Bone marrow (tissue), 2 donors: ENCODE results near the gene CTNND2.

Experiments used
- DNase-seq, 2 donors: peaks; one replicate each; lab custom pipeline; 2025; lab: John Stamatoyannopoulos, UW

CTNND2 gene, protein sequence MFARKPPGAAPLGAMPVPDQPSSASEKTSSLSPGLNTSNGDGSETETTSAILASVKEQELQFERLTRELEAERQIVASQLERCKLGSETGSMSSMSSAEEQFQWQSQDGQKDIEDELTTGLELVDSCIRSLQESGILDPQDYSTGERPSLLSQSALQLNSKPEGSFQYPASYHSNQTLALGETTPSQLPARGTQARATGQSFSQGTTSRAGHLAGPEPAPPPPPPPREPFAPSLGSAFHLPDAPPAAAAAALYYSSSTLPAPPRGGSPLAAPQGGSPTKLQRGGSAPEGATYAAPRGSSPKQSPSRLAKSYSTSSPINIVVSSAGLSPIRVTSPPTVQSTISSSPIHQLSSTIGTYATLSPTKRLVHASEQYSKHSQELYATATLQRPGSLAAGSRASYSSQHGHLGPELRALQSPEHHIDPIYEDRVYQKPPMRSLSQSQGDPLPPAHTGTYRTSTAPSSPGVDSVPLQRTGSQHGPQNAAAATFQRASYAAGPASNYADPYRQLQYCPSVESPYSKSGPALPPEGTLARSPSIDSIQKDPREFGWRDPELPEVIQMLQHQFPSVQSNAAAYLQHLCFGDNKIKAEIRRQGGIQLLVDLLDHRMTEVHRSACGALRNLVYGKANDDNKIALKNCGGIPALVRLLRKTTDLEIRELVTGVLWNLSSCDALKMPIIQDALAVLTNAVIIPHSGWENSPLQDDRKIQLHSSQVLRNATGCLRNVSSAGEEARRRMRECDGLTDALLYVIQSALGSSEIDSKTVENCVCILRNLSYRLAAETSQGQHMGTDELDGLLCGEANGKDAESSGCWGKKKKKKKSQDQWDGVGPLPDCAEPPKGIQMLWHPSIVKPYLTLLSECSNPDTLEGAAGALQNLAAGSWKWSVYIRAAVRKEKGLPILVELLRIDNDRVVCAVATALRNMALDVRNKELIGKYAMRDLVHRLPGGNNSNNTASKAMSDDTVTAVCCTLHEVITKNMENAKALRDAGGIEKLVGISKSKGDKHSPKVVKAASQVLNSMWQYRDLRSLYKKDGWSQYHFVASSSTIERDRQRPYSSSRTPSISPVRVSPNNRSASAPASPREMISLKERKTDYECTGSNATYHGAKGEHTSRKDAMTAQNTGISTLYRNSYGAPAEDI (N-terminal part only)

GRCh38 chr5:11904265-11904906, at the start of gene CTNND2:
Gene CTNND2 (minus strand): TSS chr5:11904446. CDS start chr5:11903853, 593 bp downstream.
- no peak for DNase-seq

GRCh38 chr5:11946317-11946716, 42.1 kb upstream of the CTNND2 start:
- DNase-seq: no peak

DNA sequence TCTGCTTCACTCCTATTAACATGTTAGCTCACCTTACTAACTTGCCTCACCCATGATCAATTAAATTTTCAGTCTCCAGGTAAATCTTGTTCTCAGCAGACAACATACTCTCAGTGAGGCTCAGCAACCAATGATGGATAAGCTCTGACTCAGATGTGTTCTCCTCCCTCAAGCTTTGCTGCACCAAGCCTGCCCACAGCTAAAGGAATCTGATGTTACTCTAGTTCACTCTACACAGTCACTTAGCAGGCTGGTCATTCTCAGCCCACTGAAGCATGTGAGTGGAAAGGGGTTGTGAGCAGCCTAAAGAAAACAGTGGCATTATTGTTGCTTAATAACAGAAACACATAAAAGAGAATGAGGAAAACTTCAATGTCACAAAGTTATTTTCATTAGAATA, 37.3 kb upstream of the CTNND2 start:
- no peak for DNase-seq

DNA sequence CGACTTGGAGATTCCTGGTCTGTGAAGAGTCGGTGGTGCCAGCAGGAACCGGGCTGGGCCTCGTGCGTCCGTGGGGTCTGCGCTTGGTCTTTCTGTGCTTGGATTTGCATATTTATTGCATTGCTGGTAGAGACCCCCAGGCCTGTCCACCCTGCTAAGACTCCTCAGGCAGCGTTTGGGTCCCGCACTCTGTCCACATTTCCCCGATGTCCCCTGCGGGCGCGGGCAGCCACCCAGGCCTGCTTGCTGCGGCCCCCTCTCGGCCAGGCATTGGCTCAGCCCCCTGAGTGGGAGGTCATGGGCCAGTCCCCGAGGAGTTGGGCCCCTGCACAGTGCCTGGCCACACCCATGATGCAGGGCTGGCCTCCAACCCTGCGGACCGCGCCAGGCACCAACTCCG, 27.4 kb upstream of the CTNND2 start:
- DNase-seq: no peak

- DNase-seq: no peak
Measured at GRCh38 chr5:11928909-11929308, 24.7 kb upstream of the CTNND2 start.

GRCh38 chr5:11925701-11926100, 21.5 kb upstream of the CTNND2 start:
- DNase-seq: no peak

DNA sequence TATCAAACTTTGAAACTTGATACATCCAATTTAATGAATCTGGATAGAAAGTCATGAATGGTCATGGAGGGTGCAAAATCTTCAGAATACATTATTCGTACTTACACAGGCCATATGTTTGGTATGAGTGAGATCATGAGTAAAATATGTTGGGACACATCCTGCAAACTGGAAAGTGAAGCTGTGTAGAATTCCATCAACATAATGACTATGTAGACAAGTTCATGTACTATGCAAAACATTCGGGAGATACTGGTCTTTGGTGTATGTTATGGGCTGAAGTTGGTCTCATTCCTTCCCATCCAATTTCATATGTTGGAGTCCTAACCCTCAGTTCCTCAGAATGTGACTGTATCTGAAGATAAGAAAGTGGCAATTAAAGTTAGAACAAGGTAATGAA, 18.1 kb upstream of the CTNND2 start:
- no peak for DNase-seq

GRCh38 chr5:11918463-11919045, 14.3 kb upstream of the CTNND2 start:
- no peak for DNase-seq

- DNase-seq: no peak
Measured at GRCh38 chr5:11909471-11909870, 5.2 kb upstream of the CTNND2 start.

DNA sequence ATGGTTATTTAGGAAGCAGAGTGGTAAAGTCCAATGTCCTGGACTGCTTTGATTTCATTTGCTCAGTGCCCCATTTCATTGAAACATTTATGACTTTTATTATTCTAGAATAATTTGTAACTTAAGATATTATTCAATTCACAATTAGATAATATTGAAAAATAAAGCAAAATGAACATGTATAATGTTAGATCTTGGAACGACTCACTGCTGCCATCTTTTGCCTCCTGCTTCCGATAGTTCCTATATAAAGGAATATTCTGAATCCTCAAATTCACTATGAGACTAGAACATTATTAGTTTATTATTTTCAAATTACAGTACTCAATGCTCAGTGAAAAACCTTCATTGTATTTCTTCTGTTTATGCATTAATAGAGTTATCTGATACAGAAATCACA, 2.3 kb upstream of the CTNND2 start:
- no peak for DNase-seq

GRCh38 chr5:11905206-11905605, 960 bp upstream of the CTNND2 start:
- DNase-seq: no peak

DNA sequence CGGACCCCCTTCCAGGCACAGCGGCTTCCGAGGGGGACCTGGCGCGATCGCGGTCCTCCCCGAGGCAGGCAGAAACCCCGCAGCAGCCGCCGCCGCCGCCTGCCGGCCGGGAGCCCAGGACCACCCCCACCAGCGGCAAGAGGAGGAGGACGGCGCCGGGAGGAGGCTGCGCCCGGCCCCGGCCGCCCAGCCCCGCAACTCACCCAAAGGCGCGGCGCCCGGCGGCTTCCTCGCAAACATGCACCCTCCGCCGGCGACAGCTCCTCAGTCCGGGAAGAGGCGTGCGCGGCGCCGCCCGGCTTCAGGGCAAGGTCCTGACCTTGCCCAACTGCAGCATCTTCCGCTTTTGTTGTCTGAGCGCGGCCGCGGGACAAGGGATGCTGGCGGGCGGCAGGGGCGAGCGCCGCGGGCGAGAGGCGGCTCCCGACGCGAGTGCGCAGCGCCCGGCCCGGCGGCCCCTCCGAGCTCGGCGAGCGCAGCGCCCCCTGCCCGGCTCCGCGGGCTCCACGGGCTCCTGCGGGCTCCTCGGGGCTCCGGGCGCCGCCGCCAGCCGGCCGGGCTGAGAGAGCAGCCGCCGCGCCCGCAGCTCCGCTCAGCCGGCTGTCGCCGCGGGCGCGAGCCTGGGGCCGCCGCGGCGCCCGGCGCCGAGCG, 507 bp downstream of the CTNND2 start:
- DNase-seq: no peak

DNA sequence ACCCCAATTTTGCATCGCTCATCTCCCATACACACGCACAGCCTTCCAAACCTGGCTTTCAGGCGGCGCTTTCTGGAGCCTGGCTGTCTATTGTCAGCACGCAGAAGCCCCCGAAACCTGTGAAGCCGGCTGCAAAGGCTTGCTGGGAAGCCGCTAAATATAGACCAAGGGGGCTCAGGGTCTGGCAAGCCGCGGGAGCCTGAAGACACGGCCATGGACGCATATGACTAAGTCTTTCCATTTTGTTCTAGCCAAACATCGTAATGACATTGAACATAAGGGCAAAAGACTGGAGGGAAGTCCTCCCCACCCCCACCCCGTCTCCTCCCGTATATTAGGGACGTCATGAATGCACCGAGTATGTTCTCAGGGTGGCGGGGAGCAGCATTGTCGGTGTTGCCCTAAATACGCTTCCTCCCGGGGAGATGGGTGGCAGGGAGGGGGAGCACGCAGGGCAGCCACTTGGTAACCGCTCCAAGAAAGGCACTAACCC, 1.1 kb downstream of the CTNND2 start:
- DNase-seq: no peak

DNA sequence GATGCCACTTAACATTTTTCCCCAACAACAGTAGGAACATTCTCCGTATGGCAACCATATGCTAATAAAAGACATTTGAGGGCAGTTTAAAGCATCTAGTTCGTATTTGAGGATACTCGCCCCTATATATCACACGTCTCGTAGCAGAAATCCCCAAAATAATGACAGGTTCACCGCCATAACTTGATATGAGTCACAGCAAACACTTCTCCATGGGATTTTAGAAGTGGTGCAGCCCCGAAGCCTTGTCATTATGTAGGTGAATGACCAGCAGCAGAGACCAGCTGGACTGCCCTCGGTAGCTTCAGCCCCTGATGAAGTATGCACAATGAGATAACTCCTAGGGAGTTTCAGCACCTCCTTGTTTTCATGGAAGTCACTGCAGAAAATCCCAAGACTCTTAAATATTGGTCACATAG, 2.0 kb downstream of the CTNND2 start:
- no peak for DNase-seq

DNA sequence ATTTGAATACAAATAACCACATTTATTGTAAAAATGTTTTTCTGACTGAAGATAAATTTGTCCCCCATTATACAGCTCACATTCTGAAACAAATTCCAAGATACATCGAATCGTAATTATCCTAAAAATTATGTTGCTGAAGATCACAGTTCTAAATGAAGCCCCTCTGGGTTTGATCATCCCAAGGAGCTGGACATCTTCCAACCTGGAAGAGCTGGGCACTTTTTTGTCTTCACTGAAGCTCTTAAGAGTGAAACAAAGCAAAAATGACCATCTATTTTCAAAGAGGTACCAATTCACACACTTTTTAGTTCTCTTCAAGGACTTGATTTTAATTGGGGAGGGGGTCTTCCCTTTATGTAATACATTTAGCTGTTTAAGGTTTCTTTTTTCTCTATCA, 5.5 kb downstream of the CTNND2 start:
- no peak for DNase-seq

GRCh38 chr5:11897781-11898180, 6.5 kb downstream of the CTNND2 start:
- DNase-seq: no peak

- no peak for DNase-seq
Measured at GRCh38 chr5:11894992-11895391, 9.3 kb downstream of the CTNND2 start.

DNA sequence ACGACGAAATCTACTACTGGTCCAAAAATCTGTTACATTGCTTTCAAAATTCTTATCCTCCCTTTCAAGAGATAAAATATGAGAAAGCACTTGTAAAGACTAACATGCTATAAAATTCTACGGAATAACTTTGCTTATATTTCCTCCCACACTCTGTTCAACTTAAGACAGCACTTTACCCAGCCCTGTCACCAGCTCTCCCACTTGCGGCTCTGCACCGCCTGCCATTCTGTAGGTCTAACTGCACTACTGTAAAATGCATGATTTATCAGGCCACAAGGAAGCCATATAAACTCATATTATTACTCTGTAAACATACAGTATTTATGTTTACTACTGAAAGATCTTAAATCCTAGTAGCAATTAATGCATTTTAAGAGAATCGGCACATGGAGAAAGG, 11.4 kb downstream of the CTNND2 start:
- no peak for DNase-seq

GRCh38 chr5:11890777-11891176, 13.5 kb downstream of the CTNND2 start:
- DNase-seq: no peak

GRCh38 chr5:11888221-11888620, 16.0 kb downstream of the CTNND2 start:
- no peak for DNase-seq

- no peak for DNase-seq
Measured at GRCh38 chr5:11878814-11879213, 25.4 kb downstream of the CTNND2 start.
